Motor neuron (in vitro differentiated cells): Measurements from ENCODE around the gene STXBP1. TPM values are rescaled to one million over a fixed set of nuclear protein-coding genes. Genes with fewer than 3 reads are reported as not detected.
A peak's percentile ranks its signal among the peaks of the same experiment; 100 is the strongest.

Source experiments
- ATAC-seq, 8 experiments: fragments of 200-7000 bp; cut with Tn5 transposase; replicated peaks in 6 of 8; 2 replicates each; pipeline ENCODE4 v1.8.0; 2021; ENCODE audit warnings: mild to moderate bottlenecking in 8 of 8, moderate library complexity in 8 of 8
- H3K27ac ChIP-seq, 2 donors: fragments of 250-450 bp; sonication (Bioruptor Pico); 2 replicates each; pipeline ENCODE4 v1.9.0; 2021; ENCODE audit warnings: antibody characterized with exemption in 2 of 2, mild to moderate bottlenecking in 2 of 2, moderate library complexity in 1 of 2
- H3K4me1 ChIP-seq, 2 donors: fragments of 250-450 bp; sonication (Bioruptor Pico); replicated peaks in 1 of 2; 2 replicates each; pipeline ENCODE4 v1.6.1; 2021; ENCODE audit warnings: antibody characterized with exemption in 2 of 2, mild to moderate bottlenecking in 2 of 2, moderate library complexity in 1 of 2
- H3K4me3 ChIP-seq, 5 donors: fragments of 250-450 bp; sonication (Bioruptor Pico); 2 replicates each; pipeline ENCODE4 v1.9.0; 2021; ENCODE audit warnings: antibody characterized with exemption in 5 of 5, mild to moderate bottlenecking in 5 of 5, moderate library complexity in 4 of 5
- WGBS, 10 experiments: fragments of 450-650 bp; shearing (Covaris generic); methylation state at CpG; one replicate each; pipeline ENCODE4 v1.0.0; 2022; 5-methylcytosine and 5-hydroxymethylcytosine counted together
- in situ Hi-C, 9 experiments: fragments of 400-800 bp; cut with MboI; loops; one replicate each; pipeline ENCODE4 v1.15.0; 2021; ENCODE audit warnings: low sequenced_read_pairs in 9 of 9, low pct_unique_long_range_greater_than_20kb in 2 of 9; ENCODE audit not compliant: unreplicated experiment in 9 of 9
- total RNA-seq, 8 experiments: library from RNA; unstranded; fragments of 300-600 nt; gene quantifications; 2 replicates each; pipeline versions ENCODE4 v1.2.3 to v1.2.4, GENCODE V29; 2022

The STXBP1 gene
- total RNA-seq, 8 experiments from 2014 or later, result 21.1 to 77.4 (median 41.4) TPM

DNA sequence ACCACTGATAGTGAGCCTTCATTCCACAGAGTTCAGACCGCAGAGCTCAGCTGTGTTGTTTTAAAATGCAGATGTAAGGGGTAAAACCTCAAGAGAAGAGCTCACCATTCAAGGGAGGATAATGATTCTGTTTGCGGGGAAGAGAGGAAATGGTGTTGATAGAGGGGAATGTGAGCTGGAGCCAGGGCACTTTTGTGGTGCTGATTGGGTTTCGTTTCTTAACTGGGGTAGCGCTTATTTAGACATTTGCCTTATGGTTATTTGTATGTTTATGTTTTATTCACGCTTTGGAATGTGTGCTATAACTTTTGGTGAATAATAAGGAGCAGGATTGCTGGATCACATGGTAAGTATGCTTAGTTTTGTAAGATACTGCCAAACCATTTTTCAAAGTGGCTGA, 42.5 kb downstream of the STXBP1 start:
- in situ Hi-C loops, result no loop called here
- Histone ChIP-seq H3K4me3 (no peak overlapping the region), H3K27ac (no peak overlapping the region), H3K4me1 (no peaks in the 10 kb centered on the region)
- no peak for ATAC-seq
- WGBS, 10 experiments, result 25 to 100% (median 49%) methylated on average over 2 to 5 of the region's 5 CpGs; no CpG with 5 or more reads in 3 of the 10 experiments

DNA sequence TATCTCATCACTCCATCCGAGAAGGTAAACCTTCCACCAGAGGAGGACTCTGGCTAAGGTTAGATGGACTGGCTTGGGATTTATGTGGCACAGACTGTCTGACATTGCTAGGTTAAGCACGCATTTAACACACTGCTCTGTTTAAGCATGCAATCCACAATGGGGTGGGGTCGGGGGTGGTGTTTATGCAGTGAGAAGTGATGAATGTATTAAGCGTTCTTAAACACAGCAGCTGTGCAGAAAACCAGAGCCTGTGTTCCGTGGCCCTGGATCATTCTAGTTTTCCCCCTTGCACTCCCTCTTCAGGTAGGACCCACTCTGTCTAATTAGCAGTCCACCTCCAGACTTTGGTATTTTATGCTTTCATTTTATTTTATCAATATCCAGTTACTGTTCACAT, 46.4 kb downstream of the STXBP1 start:
- peak in 4 of 8 experiments; percentile 15 to 100 (median 100) for ATAC-seq
- Histone ChIP-seq H3K4me3 (no peak overlapping the region), H3K27ac (no peak overlapping the region), H3K4me1 (peaks cover 9 to 16% of the 10 kb centered on the region in 2 donors)
- WGBS, 10 experiments, result 0 to 100% (median 51%) methylated on average over 1 to 4 of the region's 5 CpGs; no CpG with 5 or more reads in 2 of the 10 experiments
- in situ Hi-C loops, result no loop called here

DNA sequence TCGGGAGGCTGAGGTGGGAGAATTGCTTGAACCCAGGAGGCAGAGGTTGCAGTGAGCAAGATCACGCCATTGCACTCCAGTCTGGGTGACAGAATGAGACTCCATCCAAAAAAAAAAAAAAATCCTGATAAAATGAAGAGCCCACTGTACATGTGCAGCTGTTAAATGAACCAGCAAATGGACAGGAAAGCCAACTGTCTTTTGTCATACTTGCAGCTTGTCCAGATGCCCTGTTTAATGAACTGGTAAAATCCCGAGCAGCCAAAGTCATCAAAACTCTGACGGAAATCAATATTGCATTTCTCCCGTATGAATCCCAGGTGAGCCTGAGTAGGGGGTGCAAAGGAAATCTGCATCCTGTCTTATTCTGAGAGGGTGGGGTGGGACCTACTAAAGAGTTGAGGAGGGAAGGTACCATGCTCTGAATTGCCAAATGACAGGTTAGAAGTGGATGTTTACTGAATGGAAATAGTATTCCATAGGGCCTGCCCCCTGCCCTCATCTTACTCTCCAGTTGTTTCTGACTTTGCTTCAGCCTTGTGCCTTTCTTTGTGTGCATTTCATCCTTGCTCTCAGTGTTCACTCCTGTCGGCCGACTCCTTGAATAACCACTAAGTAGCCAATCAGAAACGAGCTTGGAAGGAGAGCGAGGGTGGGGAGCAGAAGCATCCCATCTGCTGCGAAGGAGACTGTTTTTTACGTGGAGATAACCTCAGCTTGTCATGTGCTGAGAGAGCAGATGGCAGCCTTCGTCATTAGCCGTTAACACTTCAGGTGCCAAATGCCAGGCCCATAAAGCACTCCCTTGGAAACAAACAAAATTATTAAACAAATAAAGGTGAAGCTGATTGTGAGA, 49.0 kb downstream of the STXBP1 start:
- 18 to 79% (median 46%) methylated on average over 3 to 11 of the region's 13 CpGs; no CpG with 5 or more reads in 1 of the 10 experiments for WGBS, 10 experiments

DNA sequence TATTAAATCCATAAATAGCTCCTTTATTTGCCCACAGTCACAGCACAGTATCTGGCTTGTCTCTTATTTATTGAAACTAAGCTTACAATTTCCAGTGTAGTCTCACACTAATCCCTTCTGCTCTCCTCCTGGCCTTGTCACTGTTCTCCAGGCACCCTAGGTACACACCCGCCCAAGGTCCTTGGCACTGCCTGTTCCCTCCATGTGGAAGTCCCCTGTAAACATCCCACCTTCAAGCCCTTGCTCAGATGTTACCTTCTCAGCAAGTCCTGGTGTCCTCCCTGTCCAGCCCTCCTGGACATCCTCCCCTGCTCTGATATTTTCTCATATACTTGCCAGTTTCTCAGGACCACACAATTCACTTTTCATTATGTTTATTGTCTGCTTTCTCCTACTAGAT, 50.5 kb downstream of the STXBP1 start:
- in situ Hi-C loops, result no loop called here
- Histone ChIP-seq H3K27ac (no peak overlapping the region), H3K4me1 (peaks cover 9 to 27% of the 10 kb centered on the region in 2 donors), H3K4me3 (no peak overlapping the region)
- no peak for ATAC-seq
- WGBS, 10 experiments, result 83 to 100% methylated on average over 1 of the region's 1 CpG; no CpG with 5 or more reads in 8 of the 10 experiments

More for the DNA sequence above, 49.0 kb downstream of the STXBP1 start:
- peak in 5 of 8 experiments; percentile 88 to 98 (median 96) for ATAC-seq
- peak overlapping the region in 1 of 5 donors; percentile 2 for H3K4me3 ChIP-seq
- peak overlapping the region; percentile 54 to 73 for H3K27ac ChIP-seq
- in situ Hi-C loops, result no loop called here
- H3K4me1 ChIP-seq, result peaks cover 9 to 27% of the 10 kb centered on the region in 2 donors

DNA sequence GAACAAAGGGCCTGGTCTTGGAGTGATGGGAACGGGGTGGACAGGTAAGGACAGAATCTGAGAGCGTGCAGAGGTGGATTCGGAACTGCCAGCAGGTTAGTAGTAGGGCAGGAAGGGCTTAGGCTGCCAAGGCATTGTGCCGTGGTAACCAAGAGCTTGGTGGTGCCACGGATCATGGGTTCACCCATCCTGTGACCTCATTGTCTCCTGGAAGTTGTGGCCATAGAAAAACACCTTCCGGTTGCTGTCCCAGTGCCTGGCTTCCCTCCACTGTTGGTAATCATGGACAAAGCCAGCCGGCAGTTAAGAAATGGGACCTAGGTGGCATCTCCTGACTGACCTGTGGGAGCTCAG, 52.2 kb downstream of the STXBP1 start:
- 40 to 100% (median 100%) methylated on average over 1 to 6 of the region's 7 CpGs; no CpG with 5 or more reads in 3 of the 10 experiments for WGBS, 10 experiments
- in situ Hi-C loops, result no loop called here
- peaks cover 9 to 27% of the 10 kb centered on the region in 2 donors for H3K4me1 ChIP-seq
- ATAC-seq, result no peak
- no peak overlapping the region for H3K4me3 ChIP-seq
- peak overlapping the region in 1 of 2 donors; percentile 53 for H3K27ac ChIP-seq

DNA sequence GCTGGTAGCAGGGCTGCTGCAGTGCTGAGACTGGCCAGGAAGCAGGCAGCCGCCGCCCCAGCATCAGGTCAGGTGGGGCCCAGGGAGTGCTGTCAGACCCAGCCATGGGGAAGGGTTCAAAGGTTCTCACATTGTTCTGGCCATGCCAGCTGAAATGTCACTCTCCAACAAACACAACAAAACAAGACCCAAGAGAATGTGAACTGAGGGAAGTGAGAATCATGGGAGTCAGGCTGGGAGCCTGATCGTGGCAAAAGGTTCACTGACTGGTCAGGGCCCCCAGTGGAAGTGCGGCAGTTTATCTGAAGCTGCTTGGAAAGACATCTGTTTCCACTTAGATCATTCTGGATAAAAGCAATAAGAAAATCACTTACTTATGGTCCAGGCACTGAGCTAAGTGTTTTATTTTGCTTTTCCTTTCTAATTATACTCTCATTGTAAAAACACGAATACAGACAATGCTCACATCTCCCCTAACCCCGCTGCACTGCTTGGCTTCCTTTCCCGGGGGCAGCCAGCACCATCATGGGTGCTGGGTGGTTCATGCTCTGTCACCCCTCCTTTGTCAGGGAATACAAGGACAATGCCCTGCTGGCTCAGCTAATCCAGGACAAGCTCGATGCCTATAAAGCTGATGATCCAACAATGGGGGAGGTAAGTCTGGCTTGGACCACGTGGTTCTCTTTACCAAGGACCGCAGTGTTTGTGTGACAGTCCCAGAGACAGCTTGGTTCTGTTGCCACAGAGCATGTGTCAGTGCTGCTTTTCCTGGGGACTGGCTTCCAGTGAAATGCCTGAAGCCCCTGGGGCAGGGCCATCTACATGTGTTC, 52.8 kb downstream of the STXBP1 start:
- Histone ChIP-seq H3K4me1 (peaks cover 9 to 27% of the 10 kb centered on the region in 2 donors), H3K4me3 (no peak overlapping the region), H3K27ac (peak overlapping the region in 1 of 2 donors; percentile 53)
- ATAC-seq, result peak in 7 of 8 experiments; percentile 7 to 70 (median 60)
- in situ Hi-C loops, result no loop called here
- 30 to 74% (median 51%) methylated on average over 2 to 8 of the region's 10 CpGs; no CpG with 5 or more reads in 3 of the 10 experiments for WGBS, 10 experiments

DNA sequence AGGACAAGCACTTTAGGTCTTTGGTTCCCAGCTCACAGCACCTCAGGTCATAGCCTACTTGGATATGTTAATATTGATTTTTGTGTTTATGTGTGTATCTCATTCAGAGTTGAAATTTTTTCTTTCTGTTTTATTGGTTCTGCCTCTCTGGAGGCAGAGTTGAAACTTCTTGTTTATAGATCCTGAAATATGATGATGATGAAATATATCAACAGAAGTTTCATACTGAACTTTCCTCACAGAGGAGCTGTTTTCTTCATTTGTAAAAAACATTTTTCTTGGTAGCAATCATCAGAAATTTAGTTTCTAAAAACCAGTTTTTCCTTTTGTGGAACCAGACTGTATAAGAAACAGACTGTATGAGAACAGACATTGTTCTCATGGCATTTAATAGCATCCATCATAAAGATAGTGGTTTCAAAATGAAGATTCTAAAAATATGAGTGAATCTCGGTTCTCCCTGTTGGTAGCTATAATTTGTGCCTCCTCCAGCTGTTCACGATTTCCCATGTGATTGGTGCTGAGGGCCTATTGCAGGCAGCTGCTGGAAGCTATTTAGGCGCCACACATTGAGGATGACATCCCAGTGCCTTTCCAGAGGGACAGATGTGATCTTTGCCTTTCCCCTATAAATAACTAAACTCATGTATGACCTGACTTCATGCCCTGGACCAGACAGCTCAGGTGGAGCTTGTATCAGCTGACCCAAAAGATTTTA, 55.2 kb downstream of the STXBP1 start:
- Histone ChIP-seq H3K27ac (no peak overlapping the region), H3K4me3 (no peak overlapping the region), H3K4me1 (peaks cover 0 to 11% of the 10 kb centered on the region in 2 donors)
- 33 to 100% (median 77%) methylated on average over 1 to 3 of the region's 3 CpGs; no CpG with 5 or more reads in 2 of the 10 experiments for WGBS, 10 experiments
- ATAC-seq, result no peak
- in situ Hi-C loops, result no loop called here

DNA sequence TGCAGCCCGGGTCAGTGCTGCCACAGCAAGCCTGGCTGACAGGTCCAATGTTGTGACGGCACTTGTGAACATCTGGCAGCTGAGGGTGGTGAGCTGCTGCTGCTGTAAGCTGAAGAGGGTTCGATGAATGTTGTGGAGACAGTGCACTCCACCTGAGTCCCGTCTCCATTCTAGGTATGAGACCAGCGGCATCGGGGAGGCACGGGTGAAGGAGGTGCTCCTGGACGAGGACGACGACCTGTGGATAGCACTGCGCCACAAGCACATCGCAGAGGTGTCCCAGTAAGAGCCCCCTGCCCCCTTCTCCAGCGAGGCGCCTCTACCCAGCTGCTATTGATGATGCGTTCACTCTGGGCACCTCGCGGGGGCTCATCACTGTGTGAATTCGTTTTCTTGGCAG, 55.8 kb downstream of the STXBP1 start:
- WGBS, 10 experiments, result 80 to 100% (median 93%) methylated on average over 1 to 9 of the region's 18 CpGs; no CpG with 5 or more reads in 1 of the 10 experiments
- peaks cover 0 to 11% of the 10 kb centered on the region in 2 donors for H3K4me1 ChIP-seq
- in situ Hi-C loops, result no loop called here
- H3K4me3 ChIP-seq, result no peak overlapping the region
- ATAC-seq, result no peak
- H3K27ac ChIP-seq, result no peak overlapping the region

DNA sequence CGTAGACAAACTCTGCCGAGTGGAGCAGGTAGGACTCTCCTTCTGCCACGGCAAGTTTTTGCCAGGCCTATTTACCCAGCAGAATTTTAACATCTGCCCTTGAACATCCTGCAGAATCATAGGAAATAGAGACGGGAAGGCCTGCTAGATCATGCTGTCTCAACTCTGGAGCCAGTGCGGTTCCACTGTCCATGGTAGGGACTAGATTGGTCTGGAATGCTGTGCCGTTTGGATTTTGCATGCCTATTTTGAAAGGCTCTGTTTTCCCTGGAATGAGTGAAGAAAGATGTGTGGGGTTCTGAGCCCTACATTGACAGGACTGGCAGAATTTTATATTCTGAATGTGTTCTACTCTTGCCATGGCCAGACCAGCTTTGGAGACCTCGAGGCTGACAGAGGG, 61.2 kb downstream of the STXBP1 start:
- in situ Hi-C loops, result no loop called here
- WGBS, 10 experiments, result 80 to 100% (median 93%) methylated on average over 1 to 5 of the region's 7 CpGs; no CpG with 5 or more reads in 2 of the 10 experiments
- no peak overlapping the region for H3K4me3 ChIP-seq
- no peaks in the 10 kb centered on the region for H3K4me1 ChIP-seq
- H3K27ac ChIP-seq, result no peak overlapping the region
- no peak for ATAC-seq

DNA sequence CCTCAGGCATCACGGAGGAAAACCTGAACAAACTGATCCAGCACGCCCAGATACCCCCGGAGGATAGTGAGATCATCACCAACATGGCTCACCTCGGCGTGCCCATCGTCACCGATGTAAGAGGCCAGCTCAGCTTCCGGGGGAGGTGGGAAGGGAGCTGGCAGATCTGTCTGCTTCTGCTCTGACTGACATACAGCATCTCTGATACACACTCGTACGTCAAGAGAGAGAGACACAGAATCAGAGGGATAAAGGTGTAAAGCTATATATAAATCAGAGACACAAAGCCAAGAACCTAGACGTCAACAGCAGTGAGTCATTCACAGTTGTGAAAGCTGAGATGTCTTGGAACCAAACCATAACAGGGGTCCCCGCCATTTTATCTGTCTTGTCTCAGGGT, 64.6 kb downstream of the STXBP1 start:
- Histone ChIP-seq H3K4me3 (no peak overlapping the region), H3K27ac (no peak overlapping the region), H3K4me1 (no peaks in the 10 kb centered on the region)
- no peak for ATAC-seq
- WGBS, 10 experiments, result 60 to 100% (median 92%) methylated on average over 4 to 9 of the region's 12 CpGs; no CpG with 5 or more reads in 4 of the 10 experiments
- in situ Hi-C loops, result loop anchor here in 1 of 9 experiments (25.0 kb wide), 1 partner anchor 164 kb away; no protein-coding TSS in a partner anchor

DNA sequence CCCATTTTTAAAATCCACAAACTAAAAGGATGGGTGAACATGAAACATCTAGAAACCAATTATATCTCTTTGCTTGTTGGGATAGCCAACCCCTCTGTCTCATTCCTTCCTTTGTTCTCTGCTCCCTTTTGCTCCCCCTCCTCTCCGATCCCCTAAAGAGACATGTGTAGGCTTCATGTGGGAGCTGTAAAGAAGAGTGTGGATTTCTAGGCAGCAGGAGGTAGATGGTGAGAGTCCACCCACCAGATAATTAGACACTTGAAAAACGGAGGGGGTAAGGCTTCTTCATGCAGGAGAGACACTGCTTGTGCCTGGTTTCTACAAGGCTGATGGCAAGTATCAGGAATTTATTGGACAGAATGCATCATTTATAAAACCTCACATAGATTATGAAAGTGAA, 67.4 kb downstream of the STXBP1 start:
- ATAC-seq, result no peak
- in situ Hi-C loops, result loop anchor here in 1 of 9 experiments (25.0 kb wide), 1 partner anchor 167 kb away; no protein-coding TSS in a partner anchor
- no peak overlapping the region for H3K27ac ChIP-seq
- 40 to 85% (median 67%) methylated on average over 1 to 2 of the region's 2 CpGs; no CpG with 5 or more reads in 5 of the 10 experiments for WGBS, 10 experiments
- no peak overlapping the region for H3K4me3 ChIP-seq
- no peaks in the 10 kb centered on the region for H3K4me1 ChIP-seq

DNA sequence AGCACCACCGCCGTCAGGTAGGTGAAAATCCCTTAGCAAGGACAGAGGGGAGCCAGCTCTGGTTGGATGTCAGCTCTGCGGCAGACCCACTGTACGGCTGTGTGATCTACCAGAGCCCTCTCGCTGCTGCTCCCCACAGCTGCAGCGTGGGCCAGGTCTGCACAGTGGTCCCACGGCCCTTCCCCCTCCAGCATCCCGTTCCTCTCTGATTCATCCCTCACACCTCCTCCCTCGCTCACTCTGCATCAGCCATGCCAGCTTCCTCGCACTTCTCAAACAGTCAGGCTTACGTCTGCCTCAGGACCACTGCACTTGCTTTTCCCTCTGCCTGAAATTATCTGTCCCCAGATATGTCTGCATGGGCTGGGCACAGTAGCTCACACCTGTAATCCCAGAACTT, 68.1 kb downstream of the STXBP1 start:
- 60 to 100% (median 81%) methylated on average over 1 to 4 of the region's 11 CpGs; no CpG with 5 or more reads in 4 of the 10 experiments for WGBS, 10 experiments
- no peak overlapping the region for H3K27ac ChIP-seq
- in situ Hi-C loops, result loop anchor here in 1 of 9 experiments (25.0 kb wide), 1 partner anchor 168 kb away; no protein-coding TSS in a partner anchor
- no peak for ATAC-seq
- H3K4me3 ChIP-seq, result no peak overlapping the region
- no peaks in the 10 kb centered on the region for H3K4me1 ChIP-seq
